ENCODE data around the gene PPP2R2C.

- TF ChIP-seq CTCF (IDR thresholded peaks at IDR 0.05) = no peak
- no peak for TF ChIP-seq POLR2AphosphoS5 (IDR thresholded peaks at IDR 0.05)
- no peak for TF ChIP-seq EP300 (IDR thresholded peaks at IDR 0.05)
Measured at GRCh38 chr4:6424425-6424824, 48.0 kb downstream of the PPP2R2C start.
